Stimulated activated CD8-positive, alpha-beta memory T cell treated with anti-CD3 and anti-CD28 coated beads, Interleukin-12 subunit alpha, Interleukin-12 subunit beta, amount 100 ng/mL, for 1 hour (primary cell): ENCODE measurements around the gene MYD88.
"Not testable (repeated sequence)": the region's sequence is repeated elsewhere in the genome, so short reads cannot be mapped to it uniquely, and the experiment has no call there.

Source experiments
- DNase-seq: peaks from one replicate; pipeline ENCODE4 v3.0.0-alpha.2; 2020; ENCODE audit warnings: low read depth

The MYD88 gene

DNA sequence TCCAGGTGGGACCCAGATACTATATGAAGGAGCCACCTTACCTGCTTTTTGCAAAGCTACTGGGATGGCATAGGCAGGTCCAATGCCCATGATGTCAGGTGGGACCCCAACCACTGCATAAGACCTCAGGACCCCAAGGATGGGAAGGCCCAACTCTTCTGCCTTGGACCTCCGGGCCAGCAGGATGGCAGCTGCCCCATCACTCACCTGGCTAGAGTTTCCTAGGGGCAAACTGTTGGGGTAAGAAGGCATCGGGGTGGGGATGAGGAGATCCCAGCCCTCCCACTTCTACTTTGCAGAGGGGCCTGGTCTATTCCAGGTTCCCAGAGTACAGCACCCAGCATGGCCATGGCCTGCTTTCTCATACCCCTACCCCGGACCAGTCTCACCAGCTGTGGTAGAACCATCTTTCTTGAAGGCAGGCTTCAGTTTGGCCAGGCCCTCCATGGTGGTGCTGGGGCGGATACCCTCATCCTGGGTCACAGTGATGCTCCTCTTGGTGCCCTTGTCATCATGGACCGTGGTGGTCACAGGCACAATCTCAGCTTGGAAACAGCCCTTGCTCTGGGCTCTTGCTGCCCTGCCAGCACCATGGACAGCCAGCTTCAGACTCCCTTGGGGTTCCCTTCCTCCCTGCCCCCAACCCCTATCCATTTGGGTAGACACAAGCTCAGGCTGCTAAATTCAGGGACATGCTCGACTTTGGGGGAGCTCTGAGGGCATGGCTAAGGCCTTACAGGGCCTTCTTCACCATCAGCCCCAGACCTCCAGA is 12.2 kb upstream of the MYD88 start:
- DNase-seq = no peak

DNA sequence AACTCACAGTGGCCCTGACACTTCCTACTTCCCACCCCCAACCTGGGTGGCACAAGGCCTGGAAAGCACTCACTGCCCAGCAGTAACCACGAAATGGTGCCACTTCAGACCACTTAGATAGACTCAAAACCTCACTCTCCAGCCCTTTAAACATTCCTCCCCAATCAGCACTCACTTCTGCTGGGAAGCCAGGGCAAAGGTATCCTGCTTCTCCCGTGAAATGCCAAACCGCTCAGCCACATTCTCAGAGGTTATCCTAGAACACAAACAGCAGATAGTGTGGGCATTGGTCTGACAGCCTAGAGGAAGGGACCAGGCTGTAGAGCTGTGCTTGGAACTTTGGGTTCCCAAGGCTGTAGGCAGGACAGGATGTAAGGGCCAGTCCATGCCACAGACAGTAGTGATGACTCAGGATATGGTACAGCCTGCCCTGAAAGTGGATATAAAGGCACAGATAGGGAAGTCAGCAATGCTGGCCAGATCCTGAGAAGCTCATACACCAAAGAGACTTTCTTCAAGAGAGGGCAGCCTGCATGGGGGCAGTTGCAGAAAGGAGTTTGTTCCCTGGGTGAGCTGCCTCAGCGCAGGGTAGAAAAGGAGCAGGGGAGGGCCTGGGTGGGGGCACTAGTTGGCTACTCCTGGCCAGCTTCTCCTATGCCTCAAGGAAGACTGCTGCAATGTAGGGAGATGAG is 10.7 kb upstream of the MYD88 start:
- no peak for DNase-seq

GRCh38 chr3:38128303-38128655 is 10.2 kb upstream of the MYD88 start:
- no peak for DNase-seq

- no peak for DNase-seq
These were observed 9.4 kb upstream of the MYD88 start for GRCh38 chr3:38129058-38129457.

- no peak for DNase-seq
These were observed 7.8 kb upstream of the MYD88 start for GRCh38 chr3:38130631-38131065.

DNA sequence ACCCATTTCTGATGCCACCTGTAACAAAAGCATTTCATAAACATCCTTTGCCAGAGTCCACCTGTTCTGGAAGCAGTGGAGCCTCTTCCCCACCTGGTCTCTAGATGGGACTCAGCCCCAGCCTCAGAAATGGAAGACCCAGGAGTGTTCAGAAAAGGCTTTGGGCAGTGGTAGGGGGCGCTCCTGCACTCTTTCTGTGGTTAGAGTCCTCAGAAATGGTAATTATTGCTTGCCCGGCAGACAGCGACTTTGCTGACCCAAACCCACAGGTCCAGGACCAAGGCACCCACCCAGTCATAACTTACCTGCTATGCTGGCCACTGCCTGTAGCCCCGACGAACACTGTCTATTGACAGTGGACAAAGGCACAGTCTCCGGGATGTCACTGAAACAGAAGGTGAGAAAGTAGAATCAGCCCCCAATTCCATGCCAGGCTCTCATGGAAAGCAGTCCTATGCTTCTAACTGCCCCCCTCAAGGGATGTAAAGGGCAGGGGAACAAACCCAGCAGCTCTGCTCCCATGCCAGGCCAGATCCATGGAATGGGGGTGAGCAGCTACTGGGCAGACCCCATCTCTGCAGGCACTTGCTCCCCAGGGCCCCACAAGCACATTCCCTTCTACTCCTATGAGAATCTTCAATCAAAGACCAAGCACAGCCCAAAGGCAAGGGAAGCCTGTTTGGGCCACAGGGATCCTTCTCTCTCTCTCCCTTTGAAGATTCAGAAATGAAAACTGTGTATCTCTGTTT is 6.7 kb upstream of the MYD88 start:
- no peak for DNase-seq

DNA sequence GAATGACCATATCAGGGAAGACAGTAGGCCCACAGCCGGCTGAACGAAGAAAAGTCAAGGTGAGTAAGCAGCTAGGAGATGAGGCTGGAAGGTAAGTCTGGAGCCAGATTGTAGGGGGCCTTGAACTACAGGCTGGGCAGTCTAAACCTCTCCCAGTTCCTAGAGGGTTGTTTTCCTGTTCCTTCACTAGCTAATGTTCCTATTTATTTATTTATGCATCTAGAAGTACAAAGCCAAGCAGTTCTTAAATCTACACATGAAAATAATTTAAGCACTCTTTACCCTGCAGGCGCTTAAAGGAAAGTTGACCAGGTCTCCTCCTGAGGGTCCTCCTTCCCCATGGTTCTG is 5.3 kb upstream of the MYD88 start:
- DNase-seq = no peak

- no peak for DNase-seq
These were observed 4.7 kb upstream of the MYD88 start for GRCh38 chr3:38133557-38134405.

DNA sequence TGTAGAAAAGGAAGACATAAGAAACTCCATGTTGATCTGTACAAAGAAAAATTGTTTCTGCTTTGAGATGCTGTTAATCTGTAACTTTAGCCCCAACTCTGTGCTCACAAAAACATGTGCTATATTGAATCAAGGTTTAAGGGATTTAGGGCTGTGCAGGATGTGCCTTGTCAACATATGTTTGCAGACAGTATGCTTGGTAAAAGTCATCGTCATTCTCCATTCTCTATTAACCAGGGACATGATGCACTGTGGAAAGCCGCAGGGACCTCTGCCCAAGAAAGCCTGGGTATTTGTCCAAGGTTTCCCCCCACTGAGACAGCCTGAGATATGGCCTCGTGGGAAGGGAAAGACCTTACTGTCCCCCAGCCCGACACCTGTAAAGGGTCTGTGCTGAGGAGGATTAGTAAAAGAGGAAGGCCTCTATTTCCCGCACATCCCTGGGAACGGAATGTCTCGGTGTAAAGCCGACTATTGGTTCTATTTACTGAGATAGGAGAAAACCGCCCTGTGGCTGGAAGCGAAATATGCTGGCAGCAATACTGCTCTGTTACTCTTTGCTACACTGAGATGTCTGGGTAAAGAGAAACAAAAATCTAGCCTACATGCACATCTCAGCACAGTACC is 3.8 kb upstream of the MYD88 start:
- not testable (repeated sequence) for DNase-seq

DNA sequence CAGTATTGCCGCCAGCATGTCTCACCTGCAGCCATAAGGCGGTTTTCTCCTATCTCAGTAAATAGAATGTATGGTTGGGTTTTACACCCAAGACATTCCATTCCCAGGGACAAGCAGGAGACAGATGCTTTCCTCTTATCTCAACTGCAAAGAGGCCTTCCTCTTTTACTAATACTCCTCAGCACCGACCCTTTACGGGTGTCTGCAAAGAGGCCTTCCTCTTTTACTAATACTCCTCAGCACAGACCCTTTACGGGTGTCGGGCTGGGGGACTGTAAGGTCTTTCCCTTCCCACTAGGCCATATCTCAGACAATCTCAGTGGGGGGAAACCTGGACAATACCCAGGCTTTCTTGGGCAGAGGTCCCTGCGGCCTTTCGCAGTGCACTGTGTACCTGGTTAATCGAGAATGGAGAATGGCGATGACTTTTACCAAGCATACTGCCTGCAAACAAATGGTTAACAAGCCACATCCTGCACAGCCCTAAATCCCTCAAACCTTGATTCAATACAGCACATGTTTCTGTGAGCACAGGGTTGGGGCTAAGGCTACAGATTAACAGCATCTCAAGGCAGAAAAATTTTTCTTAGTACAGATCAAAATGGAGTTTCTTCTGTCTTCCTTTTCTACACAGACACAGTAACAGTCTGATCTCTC is 2.7 kb upstream of the MYD88 start:
- not testable (repeated sequence) for DNase-seq

GRCh38 chr3:38136393-38136776 is 2.1 kb upstream of the MYD88 start:
- no peak for DNase-seq

- DNase-seq = peak; percentile 97
These were observed 1.5 kb upstream of the MYD88 start, which contains the start of gene ACAA1 for GRCh38 chr3:38136777-38137614. Gene ACAA1, minus strand, starts transcription at chr3:38137127. Its CDS starts 92 bp downstream, at chr3:38137035.

- DNase-seq = no peak
These were observed 679 bp upstream of the MYD88 start for GRCh38 chr3:38137615-38138348.

- DNase-seq = no peak
These were observed 730 bp downstream of the MYD88 start for GRCh38 chr3:38139191-38139590.

DNA sequence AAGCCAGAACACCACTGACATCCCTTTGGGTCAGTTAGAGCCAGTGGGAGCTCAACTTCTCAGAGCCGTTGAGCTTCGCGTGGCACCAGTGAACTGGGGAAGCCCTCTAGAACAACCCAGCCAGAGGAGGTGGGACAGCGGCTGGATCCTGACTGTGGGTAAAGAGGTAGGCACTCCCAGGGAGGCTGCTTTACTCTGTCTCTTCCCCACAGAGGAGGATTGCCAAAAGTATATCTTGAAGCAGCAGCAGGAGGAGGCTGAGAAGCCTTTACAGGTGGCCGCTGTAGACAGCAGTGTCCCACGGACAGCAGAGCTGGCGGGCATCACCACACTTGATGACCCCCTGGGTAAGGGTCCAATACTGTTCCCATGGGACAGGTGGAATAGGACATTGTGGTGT is 1.2 kb downstream of the MYD88 start:
- no peak for DNase-seq

DNA sequence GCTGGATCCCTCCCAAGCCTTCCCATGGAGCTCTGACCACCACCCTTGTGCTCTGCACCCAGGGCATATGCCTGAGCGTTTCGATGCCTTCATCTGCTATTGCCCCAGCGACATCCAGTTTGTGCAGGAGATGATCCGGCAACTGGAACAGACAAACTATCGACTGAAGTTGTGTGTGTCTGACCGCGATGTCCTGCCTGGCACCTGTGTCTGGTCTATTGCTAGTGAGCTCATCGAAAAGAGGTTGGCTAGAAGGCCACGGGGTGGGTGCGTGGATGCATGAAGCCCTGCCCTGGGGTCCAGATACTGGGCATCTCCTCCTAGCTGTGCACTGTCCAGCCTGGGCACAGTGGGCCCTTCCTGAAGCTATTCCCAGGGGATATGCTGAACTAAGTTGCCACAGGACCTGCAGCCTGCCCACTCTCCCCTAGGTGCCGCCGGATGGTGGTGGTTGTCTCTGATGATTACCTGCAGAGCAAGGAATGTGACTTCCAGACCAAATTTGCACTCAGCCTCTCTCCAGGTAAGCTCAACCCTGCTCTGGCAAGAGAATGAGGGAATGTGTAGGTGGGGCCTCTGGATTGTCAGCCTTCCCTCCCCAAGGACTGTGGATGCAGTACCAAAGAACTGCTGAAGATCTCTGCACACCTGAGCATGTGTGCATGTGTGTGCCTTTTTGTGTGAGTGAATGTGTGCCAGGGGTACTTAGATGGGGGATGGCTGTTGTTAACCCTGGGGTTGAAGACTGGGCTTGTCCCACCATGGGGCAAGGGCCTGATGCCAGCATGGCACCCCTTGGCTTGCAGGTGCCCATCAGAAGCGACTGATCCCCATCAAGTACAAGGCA is 2.1 kb downstream of the MYD88 start:
- no peak for DNase-seq

- no peak for DNase-seq
These were observed 2.9 kb downstream of the MYD88 start for GRCh38 chr3:38141173-38141951.

DNA sequence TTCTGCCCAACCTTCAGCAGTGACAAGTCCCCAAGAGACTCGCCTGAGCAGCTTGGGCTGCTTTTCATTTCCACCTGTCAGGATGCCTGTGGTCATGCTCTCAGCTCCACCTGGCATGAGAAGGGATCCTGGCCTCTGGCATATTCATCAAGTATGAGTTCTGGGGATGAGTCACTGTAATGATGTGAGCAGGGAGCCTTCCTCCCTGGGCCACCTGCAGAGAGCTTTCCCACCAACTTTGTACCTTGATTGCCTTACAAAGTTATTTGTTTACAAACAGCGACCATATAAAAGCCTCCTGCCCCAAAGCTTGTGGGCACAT is 3.5 kb downstream of the MYD88 start:
- no peak for DNase-seq
